Testis (tissue), 2 donors: Measurements from ENCODE around the gene ABI3.

ENCODE experiments used
- POLR2A ChIP-seq: fragments of 450-650 bp; IDR thresholded peaks from one replicate; pipeline ENCODE4 v1.6.1; 2017; ENCODE audit warnings: antibody characterized with exemption, mild to moderate bottlenecking, moderate library complexity
- TF ChIP-seq, protein P1 (sequence below), 3 experiments: fragments of 450-650 bp in 2 of 3; fragments of 200-600 bp in 1 of 3; sonication (generic) in 1 of 3; IDR thresholded peaks; one replicate each; pipeline ENCODE4 v1.5.1; 2016 to 2019; ENCODE audit warnings: antibody characterized with exemption in 3 of 3, mild to moderate bottlenecking in 2 of 3, moderate library complexity in 1 of 3

DNA sequence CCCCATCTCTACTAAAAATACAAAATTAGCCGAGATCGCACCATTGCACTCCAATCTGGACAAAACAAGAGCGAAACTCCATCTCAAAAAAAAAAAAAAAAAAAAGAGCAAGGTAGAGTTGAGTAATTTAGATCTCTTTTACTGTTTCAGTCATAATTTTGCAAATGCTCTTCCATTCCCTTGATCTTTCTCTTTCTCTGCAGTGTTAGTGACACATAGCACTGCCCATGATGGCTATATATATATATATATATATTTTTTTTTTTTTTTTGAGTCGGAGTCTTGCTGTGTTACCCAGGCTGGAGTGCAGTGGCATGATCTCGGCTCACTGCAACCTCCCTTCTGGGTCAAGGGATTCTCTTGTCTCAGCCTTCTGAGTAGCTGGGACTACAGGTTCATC lies 32.3 kb downstream of the ABI3 start:
- no peak for TF ChIP-seq POLR2A
- TF ChIP-seq, protein P1, sequence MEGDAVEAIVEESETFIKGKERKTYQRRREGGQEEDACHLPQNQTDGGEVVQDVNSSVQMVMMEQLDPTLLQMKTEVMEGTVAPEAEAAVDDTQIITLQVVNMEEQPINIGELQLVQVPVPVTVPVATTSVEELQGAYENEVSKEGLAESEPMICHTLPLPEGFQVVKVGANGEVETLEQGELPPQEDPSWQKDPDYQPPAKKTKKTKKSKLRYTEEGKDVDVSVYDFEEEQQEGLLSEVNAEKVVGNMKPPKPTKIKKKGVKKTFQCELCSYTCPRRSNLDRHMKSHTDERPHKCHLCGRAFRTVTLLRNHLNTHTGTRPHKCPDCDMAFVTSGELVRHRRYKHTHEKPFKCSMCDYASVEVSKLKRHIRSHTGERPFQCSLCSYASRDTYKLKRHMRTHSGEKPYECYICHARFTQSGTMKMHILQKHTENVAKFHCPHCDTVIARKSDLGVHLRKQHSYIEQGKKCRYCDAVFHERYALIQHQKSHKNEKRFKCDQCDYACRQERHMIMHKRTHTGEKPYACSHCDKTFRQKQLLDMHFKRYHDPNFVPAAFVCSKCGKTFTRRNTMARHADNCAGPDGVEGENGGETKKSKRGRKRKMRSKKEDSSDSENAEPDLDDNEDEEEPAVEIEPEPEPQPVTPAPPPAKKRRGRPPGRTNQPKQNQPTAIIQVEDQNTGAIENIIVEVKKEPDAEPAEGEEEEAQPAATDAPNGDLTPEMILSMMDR (IDR thresholded peaks at IDR 0.05), result no peak
